ENCODE measurements around the gene MIEN1.

GRCh38 chr17:39688945-39689344 lies 41.4 kb downstream of the MIEN1 start:
- TF ChIP-seq CTCF (IDR thresholded peaks at IDR 0.05) (no peak), POLR2AphosphoS5 (IDR thresholded peaks at IDR 0.05) (no peak), POLR2A (IDR thresholded peaks at IDR 0.05; ENCODE audit: low read depth) (no peak), EP300 (IDR thresholded peaks at IDR 0.05) (no peak)

Data from esophagus muscularis mucosa (tissue), 4 donors.